ENCODE data around the gene MAOB.
"Not testable (repeated sequence)": the region's sequence is repeated elsewhere in the genome, so short reads cannot be mapped to it uniquely, and the experiment has no call there.

MAOB gene

DNA sequence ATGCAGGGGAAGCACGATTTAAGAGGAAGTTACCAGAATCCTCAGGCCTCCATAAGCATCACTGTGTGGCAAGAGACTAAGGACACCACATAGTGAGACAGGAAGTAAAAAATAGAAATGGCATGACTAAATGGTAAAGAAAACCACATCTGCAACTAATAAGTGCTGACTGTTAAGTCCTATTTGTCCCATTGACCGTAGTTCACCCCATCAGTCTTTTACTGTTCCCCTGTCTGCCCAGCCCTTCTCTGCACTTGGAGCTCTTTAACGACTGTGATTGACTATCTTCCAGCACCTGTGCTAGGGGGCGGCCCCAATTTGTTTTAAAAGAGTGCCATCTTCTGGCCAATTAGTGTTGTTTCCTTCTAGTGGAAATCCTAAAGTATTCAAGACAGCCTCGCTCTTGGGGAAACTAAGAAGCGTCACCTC is 132.0 kb downstream of the MAOB start:
- peak; percentile 23 for DNase-seq

DNA sequence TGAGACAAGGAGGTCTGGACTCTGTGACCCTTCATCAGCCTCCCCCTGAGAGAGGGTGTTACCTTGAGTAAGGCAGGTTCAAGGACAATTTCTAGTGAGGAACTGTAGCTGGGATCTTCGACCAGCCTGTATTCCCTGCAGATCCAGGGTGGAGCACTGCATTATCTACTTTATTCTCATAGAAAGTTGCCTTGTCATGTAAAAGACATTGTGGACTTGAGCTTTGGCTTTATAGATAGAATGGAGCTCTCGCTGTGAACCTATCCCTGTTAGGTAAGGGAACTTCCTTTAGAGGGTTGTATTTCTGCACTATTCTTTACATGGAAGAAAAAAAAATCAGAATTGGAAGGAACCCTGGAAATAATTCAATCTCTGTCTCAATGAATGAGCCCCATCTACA is 134.8 kb downstream of the MAOB start:
- DNase-seq = no peak

DNA sequence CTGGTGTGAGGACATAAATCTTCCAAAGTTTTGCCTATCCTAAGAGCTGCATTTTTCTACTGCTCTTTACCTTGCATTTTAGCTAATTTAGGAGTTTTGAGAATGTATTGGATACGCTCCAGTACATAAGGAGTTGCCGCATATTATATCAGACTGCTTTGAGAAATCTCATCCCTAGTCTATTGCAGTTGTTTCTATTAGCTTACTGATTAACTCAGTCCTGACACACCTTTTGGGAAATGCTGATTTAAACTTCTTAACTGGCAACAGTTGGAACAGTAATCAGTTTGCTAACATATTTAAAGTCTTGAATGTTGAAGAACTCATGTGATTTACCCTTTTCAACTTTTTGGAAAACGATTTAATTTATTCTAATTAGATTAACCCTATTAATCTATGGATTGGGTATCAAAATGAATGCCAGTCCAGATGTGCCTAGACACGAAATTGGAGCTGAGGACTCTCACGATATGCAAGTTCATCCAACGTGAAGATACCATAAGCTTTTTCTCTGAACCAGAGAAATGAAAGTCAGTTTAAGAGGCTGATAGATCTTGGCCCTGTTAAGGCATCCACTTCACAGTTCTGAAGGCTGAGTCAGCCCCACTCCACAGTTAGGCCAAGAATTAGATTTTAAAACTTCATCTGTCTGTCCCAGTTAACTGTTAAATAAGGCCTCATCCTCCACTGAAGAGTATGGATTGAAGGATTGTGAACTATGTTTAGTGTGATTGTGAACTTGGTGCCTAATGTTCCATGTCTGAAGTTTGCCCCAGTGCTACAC is 136.1 kb downstream of the MAOB start:
- no peak for DNase-seq

DNA sequence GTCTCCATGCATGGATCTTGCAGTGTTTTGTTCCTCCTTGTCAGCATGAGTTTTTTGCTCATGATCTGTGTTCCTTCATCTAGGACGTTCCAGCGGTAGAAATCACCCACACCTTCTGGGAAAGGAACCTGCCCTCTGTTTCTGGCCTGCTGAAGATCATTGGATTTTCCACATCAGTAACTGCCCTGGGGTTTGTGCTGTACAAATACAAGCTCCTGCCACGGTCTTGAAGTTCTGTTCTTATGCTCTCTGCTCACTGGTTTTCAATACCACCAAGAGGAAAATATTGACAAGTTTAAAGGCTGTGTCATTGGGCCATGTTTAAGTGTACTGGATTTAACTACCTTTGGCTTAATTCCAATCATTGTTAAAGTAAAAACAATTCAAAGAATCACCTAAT is 138.0 kb downstream of the MAOB start:
- no peak for DNase-seq

DNA sequence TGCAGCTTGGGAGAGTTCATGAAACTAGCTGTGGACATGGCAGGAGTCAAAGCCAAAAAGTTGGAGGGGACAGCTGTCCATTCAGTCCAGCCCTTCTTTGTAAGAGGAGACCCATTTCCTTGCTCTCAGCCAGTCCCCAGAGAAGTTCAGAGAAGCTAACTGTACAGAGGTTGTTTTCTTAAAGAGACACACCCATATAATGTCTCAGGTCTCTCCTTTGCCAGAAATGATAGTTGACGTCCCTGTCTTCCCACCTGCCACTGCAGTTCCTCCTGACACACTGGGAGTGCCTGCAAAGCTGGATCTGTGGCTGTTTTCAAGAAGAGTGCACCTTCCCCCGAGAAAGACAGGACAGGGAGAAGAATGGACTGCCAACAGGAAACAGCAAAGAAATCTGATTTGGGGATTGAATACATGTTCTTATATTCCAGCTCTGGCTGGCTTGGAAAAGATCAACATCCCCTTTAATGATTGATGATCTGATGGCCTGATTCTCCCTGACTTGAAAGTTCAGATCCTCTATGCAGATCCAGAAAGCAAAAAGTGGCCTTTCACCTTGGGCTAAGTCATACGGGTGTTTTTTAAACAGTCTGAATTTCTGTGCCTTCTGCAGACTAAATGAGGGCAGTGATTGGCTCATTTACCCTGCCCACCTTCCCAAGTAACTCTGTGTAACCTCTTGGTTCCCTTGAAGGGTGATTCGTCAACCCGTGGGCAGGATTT is 139.0 kb downstream of the MAOB start:
- DNase-seq = no peak

DNA sequence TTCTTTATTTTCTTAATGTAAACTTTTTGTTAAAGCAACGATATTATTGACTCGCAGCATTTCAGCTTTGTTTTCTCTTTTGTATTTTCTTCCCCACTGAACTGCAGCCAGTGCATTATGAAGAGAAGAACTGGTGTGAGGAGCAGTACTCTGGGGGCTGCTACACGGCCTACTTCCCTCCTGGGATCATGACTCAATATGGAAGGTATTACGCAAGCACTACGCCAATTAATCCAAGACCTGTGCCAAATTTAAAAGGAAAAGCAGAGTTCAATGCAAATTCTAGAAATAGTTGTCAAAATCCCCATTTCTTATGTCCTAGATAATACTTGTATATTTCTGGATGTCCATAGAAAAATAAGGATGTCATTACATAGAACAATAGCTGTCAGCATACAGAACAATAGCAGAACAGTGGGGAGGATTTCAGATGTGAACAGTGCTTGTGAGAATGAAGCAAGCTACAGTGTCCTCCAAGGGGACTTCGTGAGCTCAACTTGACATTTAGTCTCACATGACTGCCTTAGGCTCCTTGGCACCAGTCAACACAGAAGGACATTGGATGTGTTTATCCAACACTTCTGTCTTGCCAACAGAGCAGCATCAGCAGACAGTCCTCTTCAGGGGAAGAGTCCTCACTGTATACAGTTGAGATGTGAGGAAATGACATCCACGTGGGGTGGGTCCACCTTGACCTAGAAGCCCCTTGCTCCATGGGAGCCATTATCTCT is 140.2 kb downstream of the MAOB start:
- DNase-seq = no peak

DNA sequence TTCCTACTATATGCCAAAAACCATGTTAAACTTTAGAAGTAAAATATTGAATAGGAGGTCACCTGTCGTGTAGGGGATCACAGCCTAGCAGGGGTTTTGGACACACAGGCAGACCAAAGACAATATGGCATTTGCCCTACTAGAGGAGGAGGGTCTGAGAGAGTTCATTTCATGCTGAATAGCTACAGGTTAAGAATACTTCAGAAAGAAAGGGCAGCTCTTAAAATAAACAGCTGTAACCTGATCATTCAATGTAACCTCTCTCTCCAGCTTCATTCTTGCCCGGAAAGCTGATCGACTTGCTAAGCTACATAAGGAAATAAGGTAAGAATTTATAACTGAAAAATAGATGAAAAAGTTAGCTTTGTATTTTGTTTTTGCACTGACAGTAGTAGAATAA is 146.3 kb downstream of the MAOB start:
- no peak for DNase-seq

DNA sequence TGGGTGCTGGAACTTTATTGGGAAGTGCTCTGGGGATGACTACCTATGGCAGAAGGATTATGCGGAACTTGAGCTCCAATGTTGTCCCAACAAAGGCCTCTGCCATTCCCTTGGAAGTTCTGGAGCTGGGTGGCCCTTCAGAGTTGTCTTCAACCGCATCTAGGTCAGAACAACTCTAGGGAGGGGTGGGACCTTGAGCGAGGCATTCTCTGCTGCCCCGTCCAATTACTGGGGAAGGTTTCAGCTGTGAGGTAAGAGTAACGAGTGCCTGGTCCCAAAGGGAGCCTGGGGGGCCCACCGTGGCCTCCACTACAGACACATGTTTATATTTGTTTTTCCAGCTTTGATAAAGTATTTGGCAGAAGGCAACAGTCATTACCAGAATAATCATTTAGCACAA is 146.7 kb downstream of the MAOB start:
- DNase-seq = no peak

DNA sequence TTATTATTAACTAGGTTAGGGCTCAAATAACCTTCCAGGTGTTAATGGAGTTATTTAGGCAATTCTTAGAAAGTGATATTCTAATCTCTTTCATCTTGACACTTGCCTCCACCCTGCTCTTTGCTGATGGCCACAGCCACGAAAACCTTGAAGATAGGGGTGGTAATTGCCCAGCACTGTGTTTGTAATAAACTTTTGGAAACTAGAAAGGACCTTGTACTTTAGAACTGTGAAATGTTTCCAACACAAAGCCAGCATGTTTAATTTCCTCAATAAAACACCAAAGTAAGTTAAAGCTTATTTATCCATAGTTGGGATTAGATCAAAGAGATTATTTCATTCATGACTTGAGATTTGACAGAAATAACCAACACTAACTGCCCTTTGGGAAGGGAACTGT is 147.8 kb downstream of the MAOB start:
- DNase-seq = no peak

DNA sequence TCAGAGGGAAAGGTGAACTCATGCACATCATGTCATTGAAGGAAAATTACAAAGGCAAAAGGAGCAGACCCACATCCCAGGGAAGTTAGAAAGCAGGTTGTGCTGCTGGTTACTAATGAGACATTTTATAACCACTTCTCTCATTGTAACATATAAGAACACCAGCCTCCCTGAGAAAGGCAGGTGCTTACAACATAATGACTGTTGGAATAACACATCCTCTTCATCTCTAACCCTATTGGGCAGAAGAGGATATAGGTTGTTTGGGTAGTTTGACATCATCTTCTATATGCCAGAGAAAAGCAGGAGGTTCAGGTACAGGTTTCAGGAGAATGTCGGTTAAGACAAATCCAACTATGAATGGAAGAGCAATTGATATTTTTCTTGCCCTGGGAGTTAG is 148.6 kb downstream of the MAOB start:
- no peak for DNase-seq

DNA sequence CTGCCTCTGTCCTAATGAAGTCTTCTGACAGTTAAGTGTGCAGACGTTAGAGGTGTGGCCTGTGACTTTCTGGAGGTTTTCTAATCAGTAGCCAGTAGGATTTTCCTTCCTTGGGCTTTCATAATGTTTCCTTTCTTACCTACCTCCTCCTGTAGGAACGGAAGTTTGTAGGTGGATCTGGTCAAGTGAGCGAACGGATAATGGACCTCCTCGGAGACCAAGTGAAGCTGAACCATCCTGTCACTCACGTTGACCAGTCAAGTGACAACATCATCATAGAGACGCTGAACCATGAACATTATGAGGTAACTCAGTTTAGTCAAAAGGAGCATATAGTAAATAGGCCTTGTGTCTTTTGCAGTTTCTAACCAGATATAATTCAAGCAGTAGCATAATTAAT is 151.2 kb downstream of the MAOB start:
- no peak for DNase-seq

DNA sequence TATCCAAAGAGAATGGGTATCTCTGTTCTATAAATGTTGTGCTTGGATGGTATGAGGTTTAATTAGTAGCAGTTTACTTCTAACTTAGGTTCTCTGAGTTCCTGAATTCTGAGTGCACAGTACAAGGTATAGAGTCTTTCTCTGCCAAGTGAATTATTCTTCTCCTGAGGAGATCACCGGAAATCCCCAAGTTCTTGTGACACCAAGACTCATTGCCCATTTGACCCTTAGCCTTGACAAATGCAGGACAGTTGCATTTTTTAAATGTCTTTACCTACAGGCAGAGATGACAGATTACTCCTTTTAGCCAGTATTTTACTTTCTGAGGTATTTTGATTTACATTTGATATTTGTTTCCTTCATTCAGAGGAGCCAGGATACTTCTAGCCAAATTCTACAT is 153.3 kb downstream of the MAOB start:
- no peak for DNase-seq

DNA sequence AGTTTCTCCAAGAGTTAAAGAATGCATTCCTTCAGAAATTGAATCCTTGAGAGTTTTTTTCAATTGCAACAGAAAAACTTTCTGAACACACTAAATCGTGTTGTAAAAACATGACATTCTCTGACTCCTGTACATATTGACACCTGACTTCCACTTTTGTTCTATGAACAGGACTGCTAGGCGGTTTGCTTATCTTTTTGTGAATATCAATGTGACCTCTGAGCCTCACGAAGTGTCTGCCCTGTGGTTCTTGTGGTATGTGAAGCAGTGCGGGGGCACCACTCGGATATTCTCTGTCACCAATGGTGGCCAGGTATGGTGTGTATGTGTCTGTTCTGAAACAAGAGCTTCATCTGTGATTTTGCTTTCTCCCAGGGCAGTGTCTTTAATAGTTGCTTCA is 154.2 kb downstream of the MAOB start:
- DNase-seq = no peak

DNA sequence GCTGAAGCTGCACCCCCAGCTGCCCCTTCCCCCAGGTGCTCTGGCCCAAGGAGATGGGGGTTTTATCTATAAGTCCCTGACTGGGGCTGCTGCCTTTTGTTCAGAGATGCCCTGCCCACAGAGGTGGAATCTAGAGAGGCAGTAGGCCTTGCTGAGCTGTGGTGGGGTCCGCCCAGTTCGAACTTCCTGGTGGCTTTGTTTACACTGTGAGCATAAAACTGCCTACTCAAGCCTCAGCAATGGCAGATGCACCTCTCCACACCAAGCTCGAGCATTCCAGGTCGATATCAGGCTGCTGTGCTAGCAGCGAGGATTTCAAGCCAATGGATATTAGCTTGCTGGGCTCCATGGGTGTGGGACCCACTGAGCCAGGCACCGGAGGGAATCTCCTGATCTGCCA is 155.0 kb downstream of the MAOB start:
- DNase-seq = not testable (repeated sequence)

DNA sequence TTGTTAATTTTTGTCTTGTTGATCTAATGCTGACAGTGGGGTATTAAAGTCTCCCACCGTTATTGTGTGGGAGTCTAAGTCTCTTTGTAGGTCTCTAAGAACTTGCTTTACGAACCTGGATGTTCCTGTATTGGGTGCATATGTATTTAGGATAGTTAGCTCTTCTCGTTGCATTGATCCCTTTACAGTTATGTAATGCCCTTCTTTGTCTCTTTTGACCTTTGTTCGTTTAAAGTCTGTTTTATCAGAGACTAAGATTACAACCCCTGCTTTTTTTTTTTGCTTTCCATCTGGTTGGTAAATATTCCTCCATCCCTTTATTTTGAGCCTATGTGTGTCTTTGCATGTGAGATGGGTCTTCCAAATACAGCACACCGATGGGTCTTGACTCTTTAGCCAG is 157.0 kb downstream of the MAOB start:
- not testable (repeated sequence) for DNase-seq

DNA sequence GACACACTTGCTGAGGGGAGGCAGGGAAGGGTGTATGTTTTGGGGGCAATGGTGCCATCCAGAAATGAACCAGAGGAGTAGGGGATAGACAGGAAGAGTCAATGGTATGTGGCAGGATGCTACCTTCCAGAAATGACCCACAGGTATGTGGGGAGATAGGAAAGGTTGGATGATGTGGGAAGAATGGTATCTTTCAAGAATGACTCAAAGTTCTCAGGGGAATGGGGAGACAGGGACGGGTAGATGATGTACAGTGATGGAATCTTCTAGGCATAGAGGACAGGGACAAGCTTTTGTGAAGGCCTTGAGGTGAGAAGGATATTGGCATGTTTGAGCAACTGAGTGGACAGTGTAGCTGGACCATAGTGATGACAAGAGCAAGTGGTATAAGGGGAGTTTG is 161.3 kb downstream of the MAOB start:
- no peak for DNase-seq

DNA sequence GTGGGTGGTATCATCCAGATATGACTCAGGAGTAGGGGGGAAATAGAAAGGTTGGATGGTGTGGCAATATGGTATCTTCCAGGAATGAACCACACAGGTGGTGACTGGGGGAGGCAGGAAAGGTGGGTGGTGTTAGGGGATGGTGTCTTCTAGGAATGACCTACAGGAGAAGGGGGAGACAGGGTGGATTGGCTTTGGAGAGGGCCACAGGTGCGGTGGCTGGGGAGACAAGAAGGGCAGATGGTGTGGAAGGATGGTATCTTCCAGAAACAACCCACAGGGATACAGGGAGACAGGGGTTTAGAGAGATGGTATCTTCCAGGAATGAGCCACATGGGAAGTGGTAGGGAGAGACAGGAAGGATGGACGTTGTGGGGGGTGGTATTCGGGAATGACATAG is 162.2 kb downstream of the MAOB start:
- DNase-seq = no peak

DNA sequence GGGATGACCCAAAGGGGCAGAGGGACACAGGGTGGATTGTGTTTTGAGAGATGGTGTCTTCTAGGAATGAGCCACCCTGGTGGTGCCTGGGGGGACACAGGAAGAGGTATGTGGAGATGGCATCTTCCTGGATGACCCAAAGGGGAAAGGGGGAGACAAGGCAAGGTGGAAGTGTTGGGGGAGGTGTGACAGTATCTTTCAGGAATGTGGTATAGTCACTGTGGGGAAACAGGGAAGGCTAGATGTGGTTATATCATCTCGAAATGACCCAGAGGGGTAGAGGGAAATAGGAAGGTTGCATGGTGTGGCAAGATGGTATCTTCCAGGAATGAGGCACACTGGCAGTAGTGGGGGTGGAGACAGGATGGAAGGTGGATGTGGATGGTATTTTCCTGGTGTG is 163.3 kb downstream of the MAOB start:
- DNase-seq = no peak

DNA sequence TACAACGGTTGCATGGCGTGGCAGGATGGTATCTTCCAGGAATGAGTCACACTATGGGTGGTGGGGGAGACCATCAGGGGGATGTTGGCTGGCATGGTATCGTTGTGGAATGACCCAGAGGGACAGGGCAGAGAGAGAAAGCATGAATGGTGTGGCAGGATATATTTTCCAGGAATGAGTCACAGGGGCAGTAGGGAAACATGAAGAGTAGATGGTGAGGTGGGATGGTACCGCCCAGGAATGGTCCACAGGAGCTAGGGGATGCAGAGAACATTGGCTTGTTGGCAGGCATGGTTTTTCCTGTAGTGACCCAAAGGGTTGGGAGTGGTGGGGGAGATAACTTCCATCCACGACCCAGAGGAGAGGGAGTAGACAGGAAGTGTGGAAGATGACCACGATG is 163.7 kb downstream of the MAOB start:
- DNase-seq = no peak

DNA sequence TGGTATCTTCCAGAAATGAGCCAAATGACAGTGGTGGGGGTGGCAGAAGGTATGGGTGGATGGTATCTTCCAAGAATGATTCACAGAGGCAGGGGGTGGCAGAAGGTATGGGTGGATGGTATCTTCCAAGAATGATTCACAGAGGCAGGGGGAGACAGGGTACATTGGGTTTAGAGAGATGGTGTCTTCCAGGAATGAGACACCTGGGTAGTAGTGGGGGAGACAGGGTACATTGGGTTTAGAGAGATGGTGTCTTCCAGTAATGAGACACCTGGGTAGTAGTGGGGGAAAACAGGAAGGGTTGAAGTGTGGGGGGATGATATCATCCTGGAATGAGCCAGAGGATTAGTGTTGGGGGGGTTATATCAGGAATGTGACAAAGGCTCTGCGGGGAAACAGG is 164.2 kb downstream of the MAOB start:
- DNase-seq = no peak

DNA sequence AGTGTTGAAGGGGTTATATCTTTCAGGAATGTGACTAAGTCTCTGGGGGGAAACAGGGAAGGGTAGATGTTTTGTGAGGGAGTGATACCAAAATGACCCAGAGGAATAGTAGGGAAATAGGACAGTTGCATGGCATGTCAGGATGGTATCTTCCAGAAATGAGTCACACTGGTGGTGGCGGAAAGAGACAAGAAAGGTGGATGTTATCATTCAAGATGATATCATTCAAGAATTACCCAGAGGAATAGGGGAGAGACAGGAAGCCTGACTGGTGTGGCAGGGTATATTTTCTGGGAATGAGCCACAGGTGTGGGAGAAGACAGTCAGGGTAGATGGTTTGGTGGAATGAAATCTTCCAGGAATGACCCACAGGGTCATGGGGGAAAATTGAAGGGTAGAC is 165.1 kb downstream of the MAOB start:
- no peak for DNase-seq

DNA sequence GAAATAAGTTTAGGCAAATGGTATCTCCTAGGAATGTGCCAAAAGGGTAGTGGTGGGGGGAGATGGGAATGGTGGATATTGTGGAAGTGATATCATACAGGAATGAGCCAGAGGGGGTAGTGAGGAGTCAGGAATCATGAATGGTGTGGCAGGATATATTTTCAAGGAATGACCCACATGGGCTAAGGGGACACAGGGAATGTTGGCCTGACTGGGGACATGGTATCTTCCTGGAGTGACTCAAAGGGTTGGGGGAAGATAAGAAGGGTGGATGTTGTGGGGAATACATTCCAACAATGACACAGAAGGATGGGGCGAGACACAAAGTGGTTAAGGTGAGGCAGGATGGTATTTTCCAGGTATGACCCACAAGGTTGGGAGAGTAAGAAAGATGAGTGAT is 165.6 kb downstream of the MAOB start:
- DNase-seq = no peak
